Stimulated activated CD8-positive, alpha-beta memory T cell treated with anti-CD3 and anti-CD28 coated beads, Interleukin-4, amount 100 ng/mL, for 48 hours (primary cell): ENCODE data around the gene REC8.

Experiments used
- DNase-seq: peaks from one replicate; pipeline ENCODE4 v3.0.0-alpha.2; 2020

REC8 gene, protein sequence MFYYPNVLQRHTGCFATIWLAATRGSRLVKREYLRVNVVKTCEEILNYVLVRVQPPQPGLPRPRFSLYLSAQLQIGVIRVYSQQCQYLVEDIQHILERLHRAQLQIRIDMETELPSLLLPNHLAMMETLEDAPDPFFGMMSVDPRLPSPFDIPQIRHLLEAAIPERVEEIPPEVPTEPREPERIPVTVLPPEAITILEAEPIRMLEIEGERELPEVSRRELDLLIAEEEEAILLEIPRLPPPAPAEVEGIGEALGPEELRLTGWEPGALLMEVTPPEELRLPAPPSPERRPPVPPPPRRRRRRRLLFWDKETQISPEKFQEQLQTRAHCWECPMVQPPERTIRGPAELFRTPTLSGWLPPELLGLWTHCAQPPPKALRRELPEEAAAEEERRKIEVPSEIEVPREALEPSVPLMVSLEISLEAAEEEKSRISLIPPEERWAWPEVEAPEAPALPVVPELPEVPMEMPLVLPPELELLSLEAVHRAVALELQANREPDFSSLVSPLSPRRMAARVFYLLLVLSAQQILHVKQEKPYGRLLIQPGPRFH

DNA sequence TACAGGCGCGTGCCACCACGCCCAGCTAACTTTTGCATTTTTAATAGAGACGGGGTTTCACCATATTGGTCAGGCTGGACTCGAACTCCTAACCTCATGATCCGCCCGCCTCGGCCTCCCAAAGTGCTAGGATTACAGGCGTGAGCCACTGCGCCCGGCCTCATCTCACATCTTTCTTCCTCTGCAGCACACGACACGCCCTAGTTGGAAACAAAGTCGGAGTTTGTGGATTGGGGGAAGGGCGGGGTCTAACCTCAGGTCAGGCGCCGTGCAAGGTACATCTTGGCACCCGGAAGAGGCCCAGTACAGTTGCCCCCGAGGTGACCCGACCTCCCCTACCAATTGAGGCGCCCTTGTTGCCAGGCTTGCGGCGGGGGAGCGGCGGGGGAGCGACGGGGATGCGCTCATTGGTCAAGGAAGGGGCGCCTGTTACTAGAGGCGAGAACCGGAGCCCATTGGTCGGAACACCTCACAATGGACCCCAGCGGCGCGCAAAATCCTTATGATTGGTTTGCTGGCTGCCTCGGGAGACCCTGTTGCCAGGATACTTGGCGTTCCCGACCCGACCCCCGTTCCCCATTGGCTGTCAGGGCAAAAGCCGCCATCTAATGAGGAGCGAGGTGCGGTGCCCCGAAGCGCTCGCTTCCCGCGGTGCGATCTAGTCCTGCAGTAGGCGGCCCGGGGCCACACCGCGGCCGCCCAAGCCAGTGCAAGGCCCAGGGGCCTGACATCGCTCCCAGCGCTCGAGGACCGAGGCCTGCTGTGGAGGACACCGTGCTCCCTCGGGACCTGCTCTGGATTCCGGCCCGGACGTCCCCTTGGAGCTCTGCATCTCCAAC lies at the start of gene REC8:
Gene REC8, plus strand, starts transcription at position 659 of the 839 bp plus-strand sequence. CDS start 473 bp downstream, outside the sequence.
- DNase-seq = peak; percentile 84

DNA sequence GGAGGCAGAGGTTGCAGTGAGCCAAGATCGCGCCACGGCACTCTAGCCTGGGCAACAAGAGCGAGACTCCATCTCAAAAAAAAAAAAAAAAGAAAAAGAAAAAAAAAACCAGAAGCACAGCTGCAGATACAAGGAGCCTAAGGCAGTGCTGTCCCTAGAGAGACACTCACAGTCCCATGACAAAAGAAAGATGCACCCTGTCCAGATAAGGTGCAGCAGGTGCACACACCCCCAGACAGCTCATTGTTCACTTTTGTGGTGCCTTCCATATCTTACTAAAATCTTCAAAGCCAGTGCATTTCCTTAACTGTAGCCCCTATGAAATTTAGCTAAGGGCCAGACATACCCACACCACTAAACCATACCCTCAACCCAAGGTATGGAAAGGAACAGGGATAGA lies 49.5 kb upstream of the REC8 start:
- no peak for DNase-seq

DNA sequence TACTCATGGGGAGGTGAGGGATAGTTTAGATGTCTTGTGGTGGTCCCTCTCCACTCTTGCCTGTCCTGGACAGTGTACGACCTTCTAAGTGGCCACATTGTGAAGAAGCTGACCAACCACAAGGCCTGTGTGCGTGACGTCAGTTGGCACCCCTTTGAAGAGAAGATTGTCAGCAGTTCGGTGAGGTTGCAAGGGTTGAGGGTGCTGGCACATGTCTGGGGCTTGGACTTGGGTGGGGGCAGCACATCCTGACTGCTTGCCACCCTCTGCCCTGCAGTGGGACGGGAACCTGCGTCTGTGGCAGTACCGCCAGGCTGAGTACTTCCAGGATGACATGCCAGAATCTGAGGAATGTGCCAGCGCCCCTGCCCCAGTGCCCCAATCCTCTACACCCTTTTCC lies 49.0 kb upstream of the REC8 start:
- DNase-seq = no peak

GRCh38 chr14:24123424-24124417 lies 48.2 kb upstream of the REC8 start:
- DNase-seq = no peak

- no peak for DNase-seq
Observed at GRCh38 chr14:24126939-24127338, 44.9 kb upstream of the REC8 start.

DNA sequence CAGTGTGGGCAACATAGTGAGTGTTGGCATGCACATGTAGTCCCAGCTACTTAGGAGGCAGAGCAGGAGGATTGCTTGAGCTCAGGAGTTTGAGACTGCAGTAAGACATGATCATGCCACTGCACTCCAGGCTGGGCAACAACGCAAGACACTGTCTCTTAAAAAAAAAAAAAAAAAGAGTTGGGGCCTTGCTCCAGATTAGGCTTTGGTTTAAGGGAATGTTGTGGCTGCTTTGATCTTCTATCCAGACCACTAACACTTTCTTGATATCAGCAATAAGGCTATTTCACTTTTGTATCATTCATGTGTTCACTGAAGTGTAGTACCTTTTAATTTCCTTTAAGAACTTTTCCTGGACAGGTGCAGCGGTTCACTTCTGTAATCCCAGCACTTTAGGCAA lies 44.2 kb upstream of the REC8 start:
- DNase-seq = no peak

- DNase-seq = no peak
Observed at GRCh38 chr14:24129410-24129998, 42.4 kb upstream of the REC8 start.

DNA sequence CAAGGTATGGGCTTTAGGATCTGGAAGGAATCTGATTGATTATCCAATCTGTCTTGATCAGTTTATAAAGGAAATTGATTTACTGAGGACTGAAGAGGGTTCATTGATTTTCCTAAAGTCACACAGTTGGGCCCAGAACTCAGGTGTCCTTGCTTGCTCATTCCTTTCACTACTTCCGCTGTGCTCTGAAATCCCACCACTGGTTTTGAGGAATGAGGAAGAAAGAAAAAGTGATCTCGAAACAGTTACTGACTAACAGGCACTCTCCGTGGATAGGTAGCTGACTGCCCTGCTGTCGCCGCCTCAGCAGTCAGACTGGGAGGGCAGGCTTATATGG lies 41.5 kb upstream of the REC8 start, which contains the start of gene FITM1:
Gene FITM1, plus strand, starts transcription at position 280 of the 337 bp plus-strand sequence. CDS start 905 bp downstream, outside the sequence.
- no peak for DNase-seq

DNA sequence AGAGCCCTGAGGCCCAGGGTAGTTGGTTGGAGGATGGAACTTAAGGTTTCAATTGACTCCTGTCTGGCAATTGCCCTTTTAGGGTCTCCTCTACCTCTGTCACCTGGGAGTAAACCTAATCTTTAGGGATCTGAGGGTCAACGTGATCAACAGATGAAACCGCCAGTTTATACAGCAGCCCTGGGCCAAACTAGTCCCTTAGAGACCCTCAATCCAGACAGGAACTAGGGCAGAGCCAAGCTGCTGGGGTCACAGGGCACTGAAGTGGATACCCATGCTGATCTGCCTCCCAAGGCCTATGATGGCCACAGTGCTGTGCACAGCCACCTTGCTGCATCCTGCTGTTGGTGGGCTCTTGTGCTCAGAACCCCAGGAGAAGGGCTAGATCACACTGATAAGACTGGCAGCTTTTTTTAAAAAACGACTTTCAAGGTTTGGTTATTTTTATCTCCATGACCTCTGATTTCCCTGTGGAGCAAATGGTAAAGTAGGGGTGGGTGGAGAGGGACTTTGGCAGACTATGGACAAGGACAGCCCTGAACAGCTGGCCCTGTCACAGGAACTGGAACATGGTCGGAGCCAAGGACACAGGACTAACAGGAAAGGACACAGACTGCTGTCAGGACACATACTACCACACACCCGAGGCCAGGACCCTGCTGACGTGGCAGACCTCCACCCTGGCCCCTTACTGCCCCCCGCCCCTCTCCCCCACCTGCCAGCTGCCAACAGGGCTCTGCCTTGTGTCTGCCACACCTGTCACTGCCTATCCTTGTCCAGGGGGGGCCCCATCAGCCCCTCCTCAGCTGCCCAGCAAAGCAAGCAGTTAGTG lies 40.9 kb upstream of the REC8 start:
- no peak for DNase-seq

GRCh38 chr14:24131549-24131966 lies 40.3 kb upstream of the REC8 start:
- DNase-seq = no peak

GRCh38 chr14:24132061-24132685 lies 39.7 kb upstream of the REC8 start:
- DNase-seq = peak; percentile 45

GRCh38 chr14:24132976-24133375 lies 38.9 kb upstream of the REC8 start:
- no peak for DNase-seq

GRCh38 chr14:24133735-24134134 lies 38.1 kb upstream of the REC8 start:
- no peak for DNase-seq

- peak; percentile 43 for DNase-seq
Observed at GRCh38 chr14:24135584-24135833, 36.4 kb upstream of the REC8 start.

DNA sequence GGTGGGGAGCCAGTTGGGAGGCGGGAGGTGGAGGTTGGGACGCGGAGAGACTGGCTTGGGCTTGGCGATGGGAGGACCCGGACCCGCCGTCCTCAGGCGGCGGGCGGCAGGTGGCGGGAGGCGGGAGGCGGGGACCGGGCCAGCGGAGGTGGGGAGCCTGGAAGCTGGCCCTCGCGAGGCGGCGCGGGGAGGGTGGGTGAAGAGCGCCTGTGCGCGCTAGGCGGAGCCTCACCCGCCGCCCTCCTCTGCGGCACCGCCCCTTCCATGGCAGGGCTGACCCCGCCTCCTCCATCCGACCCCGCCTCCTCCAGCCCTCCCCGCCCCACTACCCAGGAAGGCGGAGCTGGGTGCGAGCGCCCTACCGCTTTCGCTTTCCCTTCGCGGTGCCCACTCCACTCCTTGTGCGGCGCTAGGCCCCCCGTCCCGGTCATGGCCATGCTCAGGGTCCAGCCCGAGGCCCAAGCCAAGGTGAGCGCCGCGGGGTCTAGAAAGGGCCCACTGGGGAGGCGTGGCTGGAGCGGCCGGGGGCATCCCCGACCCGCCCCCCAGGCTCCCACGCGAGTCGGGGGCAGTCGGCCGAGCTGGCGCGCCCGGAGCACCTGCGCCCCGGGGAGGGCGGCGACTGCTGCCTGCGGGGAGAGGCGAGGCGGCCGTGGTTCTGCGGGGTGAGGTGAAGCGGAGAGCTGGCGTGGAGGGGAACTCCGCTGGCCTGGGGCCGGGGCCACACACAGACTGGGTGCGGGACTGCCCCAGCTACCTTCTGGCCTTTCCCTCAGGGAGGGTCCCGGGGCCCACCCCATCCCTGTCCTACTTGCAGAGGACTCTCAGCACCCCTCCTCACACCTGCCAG lies 35.8 kb upstream of the REC8 start, which contains the start of gene PSME1:
Gene PSME1, plus strand, starts transcription at position 361 of the 850 bp plus-strand sequence. Its CDS starts 69 bp downstream, at position 430.
- peak; percentile 97 for DNase-seq

DNA sequence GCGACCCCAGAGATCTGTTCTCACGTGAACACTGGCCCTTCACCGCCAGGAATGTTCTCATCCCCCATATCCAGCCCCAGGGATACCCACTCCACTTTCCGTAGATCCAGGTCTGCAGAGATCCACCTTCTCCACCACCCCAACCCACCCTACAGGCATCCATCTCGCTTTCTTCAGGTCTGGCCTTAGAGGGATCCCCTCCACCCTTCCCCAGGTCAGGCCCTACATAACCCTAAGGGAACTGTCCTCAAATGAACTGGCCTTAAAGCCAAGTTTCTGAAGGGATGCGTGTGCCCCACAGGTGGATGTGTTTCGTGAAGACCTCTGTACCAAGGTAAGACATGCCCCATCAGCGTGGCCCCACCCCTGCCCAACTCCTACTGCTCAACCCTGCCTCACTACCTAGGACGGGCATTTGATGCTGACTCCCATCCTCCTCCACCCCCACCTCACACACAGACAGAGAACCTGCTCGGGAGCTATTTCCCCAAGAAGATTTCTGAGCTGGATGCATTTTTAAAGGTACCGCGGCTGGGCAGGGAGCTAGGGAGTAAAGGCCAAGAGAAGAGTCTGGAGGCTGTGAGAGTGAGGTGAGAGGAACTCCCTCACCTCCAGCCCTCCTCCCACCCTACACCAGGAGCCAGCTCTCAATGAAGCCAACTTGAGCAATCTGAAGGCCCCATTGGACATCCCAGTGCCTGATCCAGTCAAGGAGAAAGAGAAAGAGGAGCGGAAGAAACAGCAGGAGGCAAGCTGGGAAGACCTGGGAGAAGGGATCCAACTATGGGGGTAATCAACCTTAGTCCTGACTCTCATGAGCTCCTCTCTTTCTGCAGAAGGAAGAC lies 35.0 kb upstream of the REC8 start:
- DNase-seq = peak; percentile 49

DNA sequence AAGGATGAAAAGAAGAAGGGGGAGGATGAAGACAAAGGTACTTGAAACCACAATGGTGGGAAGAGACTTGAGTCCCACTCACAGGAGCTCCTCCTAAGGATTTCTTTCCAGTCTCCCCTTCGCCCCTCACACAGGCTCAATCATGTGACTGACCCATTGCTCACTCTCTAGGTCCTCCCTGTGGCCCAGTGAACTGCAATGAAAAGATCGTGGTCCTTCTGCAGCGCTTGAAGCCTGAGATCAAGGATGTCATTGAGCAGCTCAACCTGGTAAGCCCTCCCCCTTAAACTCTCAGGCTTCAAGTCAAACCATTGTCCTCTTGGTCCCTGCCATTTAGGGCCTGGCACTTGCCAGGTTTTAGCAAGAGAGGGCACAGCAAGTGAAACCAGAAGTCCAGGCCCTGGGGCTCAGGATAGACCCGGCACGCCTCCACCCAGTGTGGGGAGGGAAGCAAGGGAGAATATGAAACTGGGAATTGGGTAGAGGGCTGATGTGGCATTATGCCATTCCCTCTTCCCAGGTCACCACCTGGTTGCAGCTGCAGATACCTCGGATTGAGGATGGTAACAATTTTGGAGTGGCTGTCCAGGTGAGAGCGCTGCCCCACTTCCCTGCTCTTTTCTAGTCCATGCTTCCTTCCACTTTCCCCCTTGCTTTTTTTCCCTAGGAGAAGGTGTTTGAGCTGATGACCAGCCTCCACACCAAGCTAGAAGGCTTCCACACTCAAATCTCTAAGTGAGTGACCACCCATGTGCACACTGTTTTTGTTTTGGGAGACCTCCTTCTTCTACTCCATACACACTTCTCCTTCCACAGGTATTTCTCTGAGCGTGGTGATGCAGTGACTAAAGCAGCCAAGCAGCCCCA lies 34.1 kb upstream of the REC8 start:
- no peak for DNase-seq
